PC-3 (cell line): ENCODE results near the gene CALHM6. TPM values are rescaled to one million over a fixed set of nuclear protein-coding genes. Genes with fewer than 3 reads are reported as not detected.

Experiments
- ATAC-seq: fragments of 200-7000 bp; cut with Tn5 transposase; 2 replicates; pipeline ENCODE4 v1.9.1; 2020; ENCODE audit warnings: mild to moderate bottlenecking, moderate library complexity
- BruUV-seq: library from RNA; stranded (reverse); fragments of 400-500 nt; replicated peaks from 2 replicates; lab custom pipeline; 2021; lab: Mats Ljungman, UMichigan
- CTCF ChIA-PET: fragments of 300-600 bp; sonication (Branson Sonifier 250); formaldehyde crosslinking; loops from one replicate; lab custom pipeline; 2022; ENCODE audit warnings: antibody characterized with exemption; lab: Charles Lee
- POLR2A ChIA-PET: fragments of 300-600 bp; sonication (Branson Sonifier 250); formaldehyde crosslinking; loops from one replicate; lab custom pipeline; 2022; ENCODE audit warnings: antibody characterized with exemption; ENCODE audit not compliant: unreplicated experiment; lab: Charles Lee
- DNase-seq: peaks from one replicate; pipeline ENCODE4 v3.0.0-alpha.2; 2015
- H2AFZ ChIP-seq: fragments of 300-600 bp; sonication (generic); 2 replicates; pipeline ENCODE4 v1.6.0; 2016; ENCODE audit warnings: antibody characterized with exemption, low read length
- H3F3A ChIP-seq: fragments of 300-600 bp; sonication (generic); one replicate; pipeline ENCODE4 v1.6.0; 2017; ENCODE audit warnings: antibody characterized with exemption, low read length, control low read depth, mild to moderate bottlenecking; ENCODE audit not compliant: unreplicated experiment
- H3K27ac ChIP-seq: fragments of 300-600 bp; sonication (generic); 2 replicates; pipeline ENCODE4 v1.5.1; 2016; ENCODE audit warnings: mild to moderate bottlenecking, low read length
- H3K27me3 ChIP-seq: fragments of 300-600 bp; sonication (generic); 2 replicates; pipeline ENCODE4 v1.6.1; 2016; ENCODE audit warnings: low read length, mixed read lengths
- H3K36me3 ChIP-seq: fragments of 300-600 bp; sonication (generic); 2 replicates; pipeline ENCODE4 v1.6.1; 2016; ENCODE audit warnings: low read depth, mixed run types, low read length, mixed read lengths
- H3K4me1 ChIP-seq: fragments of 300-600 bp; sonication (generic); 2 replicates; pipeline ENCODE4 v1.5.1; 2016; ENCODE audit warnings: low read length; ENCODE audit not compliant: insufficient read depth
- H3K4me2 ChIP-seq: fragments of 300-600 bp; sonication (generic); 2 replicates; pipeline ENCODE4 v1.6.0; 2016; ENCODE audit warnings: low read length
- H3K4me3 ChIP-seq: fragments of 300-600 bp; sonication (generic); 2 replicates; pipeline ENCODE4 v1.5.1; 2016; ENCODE audit warnings: mild to moderate bottlenecking, low read length, mixed read lengths
- H3K79me2 ChIP-seq: fragments of 300-600 bp; sonication (generic); 2 replicates; pipeline ENCODE4 v1.6.1; 2017; ENCODE audit warnings: low read length, mixed read lengths
- H3K9ac ChIP-seq: fragments of 300-600 bp; sonication (generic); 2 replicates; pipeline ENCODE4 v1.6.0; 2016; ENCODE audit warnings: mild to moderate bottlenecking, low read length
- H3K9me2 ChIP-seq: fragments of 300-600 bp; sonication (generic); replicated peaks from 2 replicates; pipeline ENCODE4 v1.6.1; 2016; ENCODE audit warnings: mixed run types, low read length, mixed read lengths
- H3K9me3 ChIP-seq: fragments of 300-600 bp; sonication (generic); 2 replicates; pipeline ENCODE4 v1.6.1; 2016; ENCODE audit warnings: low read length, mixed read lengths
- H4K20me1 ChIP-seq: fragments of 300-600 bp; sonication (generic); 2 replicates; pipeline ENCODE4 v1.6.1; 2016; ENCODE audit warnings: low read length, mixed read lengths
- CTCF ChIP-seq: fragments of 300-600 bp; sonication (generic); conservative IDR thresholded peaks from 2 replicates; pipeline ENCODE4 v1.5.1; 2017; ENCODE audit warnings: antibody characterized with exemption, low read depth, mild to moderate bottlenecking, low read length
- EZH2 ChIP-seq: fragments of 300-600 bp; sonication (generic); IDR thresholded peaks from one replicate; pipeline ENCODE4 v1.6.1; 2017; ENCODE audit warnings: antibody characterized with exemption, mild to moderate bottlenecking, low read length; ENCODE audit not compliant: unreplicated experiment
- EZH2phosphoT487 ChIP-seq: fragments of 300-600 bp; sonication (generic); IDR thresholded peaks from 2 replicates; pipeline ENCODE4 v1.6.1; 2018; ENCODE audit warnings: mild to moderate bottlenecking, antibody characterized with exemption, low read length, borderline replicate concordance
- intact Hi-C: fragments of 100-400 bp; cut with micrococcal nuclease; formaldehyde crosslinking; loops from 2 replicates; pipeline ENCODE4 v1.9.0; 2023
- total RNA-seq: library from RNA; depleted of rRNA; stranded (reverse); fragments of >200 nt; gene quantifications from 2 replicates; pipeline ENCODE4 v1.2.3, GENCODE V29; 2014

CALHM6 gene
- total RNA-seq, 1 experiment from 2014 or later: not detected

GRCh38 chr6:116467096-116467495, 5.9 kb downstream of the CALHM6 start:
- peaks cover 18% of the 10 kb centered on the region for H3K27me3 ChIP-seq
- H3K9me3 ChIP-seq: no peaks in the 10 kb centered on the region
- no peaks in the 10 kb centered on the region for H3K36me3 ChIP-seq
- no peak overlapping the region for H2AFZ ChIP-seq
- CTCF ChIA-PET: no interaction called here
- no peak overlapping the region for H3K27ac ChIP-seq
- no peaks in the 10 kb centered on the region for H3K9me2 ChIP-seq
- intact Hi-C loops: no loop called here
- ATAC-seq: no peak
- H3F3A ChIP-seq: no peaks in the 10 kb centered on the region
- DNase-seq: no peak
- BruUV-seq: no TSS peak
- H3K4me3 ChIP-seq: no peak overlapping the region
- H3K79me2 ChIP-seq: no peaks in the 10 kb centered on the region
- H4K20me1 ChIP-seq: no peaks in the 10 kb centered on the region
- H3K9ac ChIP-seq: no peak overlapping the region
- H3K4me2 ChIP-seq: no peak overlapping the region
- no peaks in the 10 kb centered on the region for H3K4me1 ChIP-seq
- POLR2A ChIA-PET: no interaction called here
- TF ChIP-seq CTCF (no peak), EZH2phosphoT487 (no peak), EZH2 (no peak)

GRCh38 chr6:116467514-116467913, 6.3 kb downstream of the CALHM6 start:
- DNase-seq (no peak), ATAC-seq (no peak)
- TF ChIP-seq EZH2phosphoT487: no peak
- no peak for TF ChIP-seq CTCF
- TF ChIP-seq EZH2: no peak
- H3K4me2 ChIP-seq: no peak overlapping the region
- H3K36me3 ChIP-seq: no peaks in the 10 kb centered on the region
- no peaks in the 10 kb centered on the region for H3K4me1 ChIP-seq
- H3K79me2 ChIP-seq: no peaks in the 10 kb centered on the region
- H2AFZ ChIP-seq: no peak overlapping the region
- H3K9me3 ChIP-seq: no peaks in the 10 kb centered on the region
- POLR2A ChIA-PET: no interaction called here
- H3F3A ChIP-seq: no peaks in the 10 kb centered on the region
- no TSS peak for BruUV-seq
- intact Hi-C loops: no loop called here
- CTCF ChIA-PET: no interaction called here
- H3K9ac ChIP-seq: no peak overlapping the region
- H3K27ac ChIP-seq: no peak overlapping the region
- H4K20me1 ChIP-seq: no peaks in the 10 kb centered on the region
- H3K27me3 ChIP-seq: peaks cover 18% of the 10 kb centered on the region
- no peaks in the 10 kb centered on the region for H3K9me2 ChIP-seq
- no peak overlapping the region for H3K4me3 ChIP-seq

- POLR2A ChIA-PET: no interaction called here
Measured at GRCh38 chr6:116468293-116468692, 7.1 kb downstream of the CALHM6 start.

More at GRCh38 chr6:116468293-116468692, 7.1 kb downstream of the CALHM6 start:
- Histone ChIP-seq H3K4me2 (no peak overlapping the region), H3K9me2 (no peaks in the 10 kb centered on the region), H3K4me3 (no peak overlapping the region), H2AFZ (no peak overlapping the region), H3K9me3 (no peaks in the 10 kb centered on the region), H3K4me1 (no peaks in the 10 kb centered on the region), H4K20me1 (no peaks in the 10 kb centered on the region), H3K79me2 (no peaks in the 10 kb centered on the region), H3K9ac (no peak overlapping the region), H3K27ac (no peak overlapping the region), H3K27me3 (peaks cover 13% of the 10 kb centered on the region; the same call in 1 of the 2 replicates), H3F3A (no peaks in the 10 kb centered on the region), H3K36me3 (no peaks in the 10 kb centered on the region)
- no TSS peak for BruUV-seq
- intact Hi-C loops: no loop called here
- TF ChIP-seq CTCF (no peak), EZH2phosphoT487 (no peak), EZH2 (no peak)
- DNase-seq: no peak
- no peak for ATAC-seq
- CTCF ChIA-PET: no interaction called here
